GM12878 (cell line): ENCODE measurements around the gene STARD13. TPM values are rescaled to one million over a fixed set of nuclear protein-coding genes. Genes with fewer than 3 reads are reported as not detected.
A peak's percentile ranks its signal among the peaks of the same experiment; 100 is the strongest.

Experiments used
- ATAC-seq: fragments of 200-7000 bp; cut with Tn5 transposase; 3 replicates; pipeline ENCODE4 v1.9.1; 2020; ENCODE audit warnings: mild to moderate bottlenecking, moderate library complexity
- BruUV-seq: library from RNA; stranded (reverse); fragments of 400-500 nt; replicated peaks from 2 replicates; lab custom pipeline; 2021; lab: Mats Ljungman, UMichigan
- CTCF ChIA-PET: fragments of 300-600 bp; sonication (Branson Sonifier 250); formaldehyde crosslinking; extraction: SDS; loops from one replicate; lab custom pipeline; 2021; ENCODE audit warnings: inconsistent platforms; lab: Yijun Ruan, JAX
- POLR2A ChIA-PET: fragments of 350-600 bp; formaldehyde crosslinking; extraction: SDS; loops from one replicate; lab custom pipeline; 2021; ENCODE audit warnings: inconsistent platforms; lab: Charles Lee
- RAD21 ChIA-PET: fragments of 300-600 bp; sonication (Branson Sonifier 250); formaldehyde crosslinking; loops from one replicate; lab custom pipeline; 2023; ENCODE audit warnings: antibody characterized with exemption; ENCODE audit not compliant: unreplicated experiment; lab: Charles Lee
- SMC1A ChIA-PET: fragments of 300-600 bp; sonication (Branson Sonifier 250); formaldehyde crosslinking; loops from one replicate; lab custom pipeline; 2023; ENCODE audit not compliant: unreplicated experiment, uncharacterized antibody; lab: Charles Lee
- DNase-seq: peaks from one replicate; pipeline ENCODE4 v3.0.0-alpha.2; 2011; ENCODE audit warnings: low read depth, low spot score
- FAIRE-seq: peaks from 3 replicates; lab custom pipeline; 2011; peaks lifted over from hg19 to GRCh38; lab: Jason Lieb, UNC
- H2AFZ ChIP-seq: 2 replicates; pipeline ENCODE4 v1.6.0; 2011; ENCODE audit warnings: low read depth, low read length, control low read depth; ENCODE audit not compliant: control insufficient read depth
- H3K27ac ChIP-seq: 2 replicates; pipeline ENCODE4 v1.5.1; 2011; ENCODE audit warnings: control low read depth; ENCODE audit not compliant: control insufficient read depth, insufficient read depth
- H3K27me3 ChIP-seq, 2 experiments: replicated peaks in 1 of 2; 2 replicates each; pipeline versions ENCODE4 v1.6.0 to v1.6.1; 2011; ENCODE audit warnings: low read length in 1 of 2; ENCODE audit not compliant: control insufficient read depth in 2 of 2, insufficient read depth in 2 of 2
- H3K36me3 ChIP-seq, 2 experiments: 2 replicates each; pipeline ENCODE4 v1.5.1; 2011; ENCODE audit warnings: low read length in 1 of 2; ENCODE audit not compliant: control insufficient read depth in 2 of 2, insufficient read depth in 2 of 2
- H3K4me1 ChIP-seq: 2 replicates; pipeline ENCODE4 v1.6.1; 2011; ENCODE audit warnings: mild to moderate bottlenecking, low read length, moderate library complexity, mixed read lengths; ENCODE audit not compliant: control insufficient read depth, insufficient read depth
- H3K4me2 ChIP-seq: 2 replicates; pipeline ENCODE4 v1.6.0; 2011; ENCODE audit warnings: control low read depth; ENCODE audit not compliant: control insufficient read depth, insufficient read depth
- H3K4me3 ChIP-seq: fragments of 200-600 bp; sonication (generic); 2 replicates; pipeline ENCODE4 v1.5.1; 2016
- H3K79me2 ChIP-seq: 2 replicates; pipeline ENCODE4 v1.6.0; 2011; ENCODE audit warnings: low read length; ENCODE audit not compliant: control insufficient read depth, insufficient read depth
- H3K9ac ChIP-seq: 2 replicates; pipeline ENCODE4 v1.8.0; 2011; ENCODE audit warnings: low read length, control low read depth, mixed read lengths; ENCODE audit not compliant: control insufficient read depth, insufficient read depth
- H3K9me3 ChIP-seq: replicated peaks from 3 replicates; pipeline ENCODE4 v1.5.1; 2011; ENCODE audit warnings: mild to moderate bottlenecking, low read length; ENCODE audit not compliant: control insufficient read depth, insufficient read depth
- H4K20me1 ChIP-seq: 2 replicates; pipeline ENCODE4 v1.6.0; 2011; ENCODE audit not compliant: control insufficient read depth, insufficient read depth
- BRCA1 ChIP-seq: IDR thresholded peaks from 2 replicates; pipeline ENCODE4 v1.6.1; 2011; ENCODE audit warnings: low read depth, low read length, improper control_type of control experiment
- CBX3 ChIP-seq: fragments of 200-600 bp; sonication (generic); IDR thresholded peaks from 2 replicates; pipeline ENCODE4 v1.6.1; 2016; ENCODE audit warnings: low read depth, borderline replicate concordance
- ESRRA ChIP-seq: IDR thresholded peaks from 2 replicates; pipeline ENCODE4 v1.6.1; 2012; ENCODE audit warnings: mild to moderate bottlenecking, low read length, improper control_type of control experiment
- LARP7 ChIP-seq: fragments of 450-650 bp; IDR thresholded peaks from 2 replicates; pipeline ENCODE4 v1.6.1; 2017; ENCODE audit warnings: mild to moderate bottlenecking
- NFXL1 ChIP-seq: fragments of 450-650 bp; IDR thresholded peaks from 2 replicates; pipeline ENCODE4 v1.6.1; 2017; ENCODE audit warnings: antibody characterized with exemption, mild to moderate bottlenecking, borderline replicate concordance
- NRF1 ChIP-seq: conservative IDR thresholded peaks from 2 replicates; pipeline ENCODE4 v1.6.1; 2011; ENCODE audit warnings: mild to moderate bottlenecking, low read depth, low read length, improper control_type of control experiment
- PAX8 ChIP-seq: fragments of 450-650 bp; IDR thresholded peaks from 2 replicates; pipeline ENCODE4 v1.6.1; 2017; ENCODE audit warnings: mild to moderate bottlenecking, moderate library complexity
- SMARCA5 ChIP-seq: fragments of 450-650 bp; IDR thresholded peaks from 2 replicates; pipeline ENCODE4 v1.6.1; 2017; ENCODE audit warnings: mild to moderate bottlenecking
- WGBS: methylation state at CpG from one replicate; pipeline ENCODE4 v1.1.6; 2016; ENCODE audit warnings: low lambda C conversion rate; ENCODE audit not compliant: insufficient replicate concordance, insufficient coverage; ENCODE audit errors: missing lambda C conversion rate; 5-methylcytosine and 5-hydroxymethylcytosine counted together
- in situ Hi-C: fragments of 300-500 bp; cut with MboI; formaldehyde crosslinking; loops from 9 replicates; pipeline ENCODE4 v1.14.3; 2018; ENCODE audit warnings: mixed read lengths
- intact Hi-C: fragments of 100-400 bp; cut with micrococcal nuclease; formaldehyde crosslinking; loops from one replicate; pipeline ENCODE4 v1.14.2; 2022; ENCODE audit not compliant: unreplicated experiment
- polyA plus RNA-seq, 11 experiments: library from polyadenylated mRNA; depleted of rRNA in 4 of 11; unstranded in 6 of 11; stranded (reverse) in 5 of 11; fragments of >200 nt; fragmentation: Nextera tagmentation in 4 of 11; fragmentation: Illumina TruSeq in 1 of 11; extraction: Ambion mirVana in 4 of 11; extraction: Trizol in 1 of 11; gene quantifications; 1 replicate in 1 of 11; 2 replicates in 10 of 11; pipeline versions ENCODE4 v1.2.1 to v1.2.3, GENCODE V29; 2011 to 2016; ENCODE audit warnings: inconsistent platforms in 2 of 11, missing spikeins in 2 of 11, low read depth in 1 of 11
- total RNA-seq, 4 experiments: library from RNA; depleted of rRNA in 3 of 4; stranded (reverse); fragments of >200 nt in 3 of 4; fragmentation: Illumina TruSeq in 1 of 4; extraction: Trizol in 1 of 4; gene quantifications; 2 replicates each; pipeline versions ENCODE4 v1.2.1 to v1.2.3, GENCODE V29; 2013 to 2021
- TF ChIP-seq, protein P1 (sequence below): IDR thresholded peaks from 2 replicates; pipeline ENCODE4 v1.6.1; 2012; ENCODE audit warnings: low read length, inconsistent platforms
- TF ChIP-seq, protein P2 (sequence below): IDR thresholded peaks from 2 replicates; pipeline ENCODE4 v1.6.1; 2011; ENCODE audit warnings: low read depth, mild to moderate bottlenecking, low read length, moderate library complexity, borderline replicate concordance; ENCODE audit errors: extremely low read depth
- TF ChIP-seq, protein P3 (sequence below): fragments of 450-650 bp; IDR thresholded peaks from 2 replicates; pipeline ENCODE4 v1.6.1; 2018; ENCODE audit warnings: mild to moderate bottlenecking, low read depth, moderate library complexity; ENCODE audit not compliant: partially characterized antibody
- TF ChIP-seq, protein P4 (sequence below): IDR thresholded peaks from 2 replicates; pipeline ENCODE4 v1.6.1; 2012; ENCODE audit warnings: improper control_type of control experiment, low read depth, low read length; ENCODE audit not compliant: insufficient replicate concordance
- TF ChIP-seq, protein P5 (sequence below): IDR thresholded peaks from 2 replicates; pipeline ENCODE4 v1.6.1; 2011; ENCODE audit warnings: low read depth, low read length, improper control_type of control experiment, borderline replicate concordance

The STARD13 gene
- total and polyA plus RNA-seq, 10 of the 15 experiments (the other 5 are each of a cell fraction or from before 2014, with no cell fraction given), result 4.0 to 41.6 (median 10.1) TPM

DNA sequence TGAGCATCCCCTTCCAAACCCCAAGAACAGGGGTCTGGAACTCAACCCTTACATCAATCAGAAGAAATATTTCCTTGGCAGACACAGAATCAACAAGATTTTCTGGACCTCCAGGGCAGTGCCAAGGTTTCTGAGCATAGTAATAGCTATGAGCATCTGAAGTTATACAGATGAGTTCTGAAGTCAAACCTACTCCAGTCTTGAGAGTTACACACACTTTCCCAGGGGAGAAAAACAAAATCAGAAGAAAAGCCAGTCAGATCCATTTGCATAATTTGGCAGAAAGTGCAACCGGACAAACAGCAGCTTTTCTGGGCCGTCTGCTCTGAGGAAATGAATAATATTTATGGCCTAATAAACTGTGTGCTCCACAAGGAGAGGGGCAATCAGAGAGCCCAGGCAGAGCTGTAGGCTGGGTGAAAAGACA, 176.3 kb downstream of the STARD13 start:
- peak overlapping the region; percentile 88 for H2AFZ ChIP-seq
- TF ChIP-seq, protein P1, sequence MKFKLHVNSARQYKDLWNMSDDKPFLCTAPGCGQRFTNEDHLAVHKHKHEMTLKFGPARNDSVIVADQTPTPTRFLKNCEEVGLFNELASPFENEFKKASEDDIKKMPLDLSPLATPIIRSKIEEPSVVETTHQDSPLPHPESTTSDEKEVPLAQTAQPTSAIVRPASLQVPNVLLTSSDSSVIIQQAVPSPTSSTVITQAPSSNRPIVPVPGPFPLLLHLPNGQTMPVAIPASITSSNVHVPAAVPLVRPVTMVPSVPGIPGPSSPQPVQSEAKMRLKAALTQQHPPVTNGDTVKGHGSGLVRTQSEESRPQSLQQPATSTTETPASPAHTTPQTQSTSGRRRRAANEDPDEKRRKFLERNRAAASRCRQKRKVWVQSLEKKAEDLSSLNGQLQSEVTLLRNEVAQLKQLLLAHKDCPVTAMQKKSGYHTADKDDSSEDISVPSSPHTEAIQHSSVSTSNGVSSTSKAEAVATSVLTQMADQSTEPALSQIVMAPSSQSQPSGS, result peak; percentile 39; the same call in 1 of the 2 replicates
- TF ChIP-seq, protein P2, sequence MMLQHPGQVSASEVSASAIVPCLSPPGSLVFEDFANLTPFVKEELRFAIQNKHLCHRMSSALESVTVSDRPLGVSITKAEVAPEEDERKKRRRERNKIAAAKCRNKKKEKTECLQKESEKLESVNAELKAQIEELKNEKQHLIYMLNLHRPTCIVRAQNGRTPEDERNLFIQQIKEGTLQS, result no peak
- TF ChIP-seq PAX8 (no peak), CBX3 (no peak), NFXL1 (no peak), NRF1 (no peak), ESRRA (no peak), LARP7 (no peak), SMARCA5 (no peak), BRCA1 (no peak)
- TF ChIP-seq, protein P3, sequence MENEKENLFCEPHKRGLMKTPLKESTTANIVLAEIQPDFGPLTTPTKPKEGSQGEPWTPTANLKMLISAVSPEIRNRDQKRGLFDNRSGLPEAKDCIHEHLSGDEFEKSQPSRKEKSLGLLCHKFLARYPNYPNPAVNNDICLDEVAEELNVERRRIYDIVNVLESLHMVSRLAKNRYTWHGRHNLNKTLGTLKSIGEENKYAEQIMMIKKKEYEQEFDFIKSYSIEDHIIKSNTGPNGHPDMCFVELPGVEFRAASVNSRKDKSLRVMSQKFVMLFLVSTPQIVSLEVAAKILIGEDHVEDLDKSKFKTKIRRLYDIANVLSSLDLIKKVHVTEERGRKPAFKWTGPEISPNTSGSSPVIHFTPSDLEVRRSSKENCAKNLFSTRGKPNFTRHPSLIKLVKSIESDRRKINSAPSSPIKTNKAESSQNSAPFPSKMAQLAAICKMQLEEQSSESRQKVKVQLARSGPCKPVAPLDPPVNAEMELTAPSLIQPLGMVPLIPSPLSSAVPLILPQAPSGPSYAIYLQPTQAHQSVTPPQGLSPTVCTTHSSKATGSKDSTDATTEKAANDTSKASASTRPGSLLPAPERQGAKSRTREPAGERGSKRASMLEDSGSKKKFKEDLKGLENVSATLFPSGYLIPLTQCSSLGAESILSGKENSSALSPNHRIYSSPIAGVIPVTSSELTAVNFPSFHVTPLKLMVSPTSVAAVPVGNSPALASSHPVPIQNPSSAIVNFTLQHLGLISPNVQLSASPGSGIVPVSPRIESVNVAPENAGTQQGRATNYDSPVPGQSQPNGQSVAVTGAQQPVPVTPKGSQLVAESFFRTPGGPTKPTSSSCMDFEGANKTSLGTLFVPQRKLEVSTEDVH, result no peak
- TF ChIP-seq, protein P4, sequence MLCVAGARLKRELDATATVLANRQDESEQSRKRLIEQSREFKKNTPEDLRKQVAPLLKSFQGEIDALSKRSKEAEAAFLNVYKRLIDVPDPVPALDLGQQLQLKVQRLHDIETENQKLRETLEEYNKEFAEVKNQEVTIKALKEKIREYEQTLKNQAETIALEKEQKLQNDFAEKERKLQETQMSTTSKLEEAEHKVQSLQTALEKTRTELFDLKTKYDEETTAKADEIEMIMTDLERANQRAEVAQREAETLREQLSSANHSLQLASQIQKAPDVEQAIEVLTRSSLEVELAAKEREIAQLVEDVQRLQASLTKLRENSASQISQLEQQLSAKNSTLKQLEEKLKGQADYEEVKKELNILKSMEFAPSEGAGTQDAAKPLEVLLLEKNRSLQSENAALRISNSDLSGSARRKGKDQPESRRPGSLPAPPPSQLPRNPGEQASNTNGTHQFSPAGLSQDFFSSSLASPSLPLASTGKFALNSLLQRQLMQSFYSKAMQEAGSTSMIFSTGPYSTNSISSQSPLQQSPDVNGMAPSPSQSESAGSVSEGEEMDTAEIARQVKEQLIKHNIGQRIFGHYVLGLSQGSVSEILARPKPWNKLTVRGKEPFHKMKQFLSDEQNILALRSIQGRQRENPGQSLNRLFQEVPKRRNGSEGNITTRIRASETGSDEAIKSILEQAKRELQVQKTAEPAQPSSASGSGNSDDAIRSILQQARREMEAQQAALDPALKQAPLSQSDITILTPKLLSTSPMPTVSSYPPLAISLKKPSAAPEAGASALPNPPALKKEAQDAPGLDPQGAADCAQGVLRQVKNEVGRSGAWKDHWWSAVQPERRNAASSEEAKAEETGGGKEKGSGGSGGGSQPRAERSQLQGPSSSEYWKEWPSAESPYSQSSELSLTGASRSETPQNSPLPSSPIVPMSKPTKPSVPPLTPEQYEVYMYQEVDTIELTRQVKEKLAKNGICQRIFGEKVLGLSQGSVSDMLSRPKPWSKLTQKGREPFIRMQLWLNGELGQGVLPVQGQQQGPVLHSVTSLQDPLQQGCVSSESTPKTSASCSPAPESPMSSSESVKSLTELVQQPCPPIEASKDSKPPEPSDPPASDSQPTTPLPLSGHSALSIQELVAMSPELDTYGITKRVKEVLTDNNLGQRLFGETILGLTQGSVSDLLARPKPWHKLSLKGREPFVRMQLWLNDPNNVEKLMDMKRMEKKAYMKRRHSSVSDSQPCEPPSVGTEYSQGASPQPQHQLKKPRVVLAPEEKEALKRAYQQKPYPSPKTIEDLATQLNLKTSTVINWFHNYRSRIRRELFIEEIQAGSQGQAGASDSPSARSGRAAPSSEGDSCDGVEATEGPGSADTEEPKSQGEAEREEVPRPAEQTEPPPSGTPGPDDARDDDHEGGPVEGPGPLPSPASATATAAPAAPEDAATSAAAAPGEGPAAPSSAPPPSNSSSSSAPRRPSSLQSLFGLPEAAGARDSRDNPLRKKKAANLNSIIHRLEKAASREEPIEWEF, result no peak
- TF ChIP-seq, protein P5, sequence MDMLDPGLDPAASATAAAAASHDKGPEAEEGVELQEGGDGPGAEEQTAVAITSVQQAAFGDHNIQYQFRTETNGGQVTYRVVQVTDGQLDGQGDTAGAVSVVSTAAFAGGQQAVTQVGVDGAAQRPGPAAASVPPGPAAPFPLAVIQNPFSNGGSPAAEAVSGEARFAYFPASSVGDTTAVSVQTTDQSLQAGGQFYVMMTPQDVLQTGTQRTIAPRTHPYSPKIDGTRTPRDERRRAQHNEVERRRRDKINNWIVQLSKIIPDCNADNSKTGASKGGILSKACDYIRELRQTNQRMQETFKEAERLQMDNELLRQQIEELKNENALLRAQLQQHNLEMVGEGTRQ, result no peak

More for the DNA sequence above, 176.3 kb downstream of the STARD13 start:
- CTCF ChIA-PET, result interaction anchor here (0.5 to 5.7 kb wide), 23 partner anchors 9 to 818 kb away, joined by 3 to 52 read pairs (median 10); no protein-coding TSS in a partner anchor
- DNase-seq (no peak), FAIRE-seq (no peak), ATAC-seq (peak; percentile 14)
- POLR2A ChIA-PET, result interaction anchor here (1.0 to 7.2 kb wide), 6 partner anchors 37 to 90 kb away, joined by 3 to 62 read pairs (median 4); no protein-coding TSS in a partner anchor
- H4K20me1 ChIP-seq, result no peaks in the 10 kb centered on the region
- in situ Hi-C loops (no loop called here), intact Hi-C loops (loop anchor here (2.0 to 10.0 kb wide), 3 partner anchors 86 to 433 kb away; no protein-coding TSS in a partner anchor)
- H3K9ac ChIP-seq, result peak overlapping the region; percentile 77
- peak overlapping the region; percentile 25 for H3K4me3 ChIP-seq
- peaks cover 60% of the 10 kb centered on the region for H3K4me1 ChIP-seq
- 6% methylated on average over 2 of the region's 2 CpGs for WGBS
- H3K27me3 ChIP-seq, result no peaks in the 10 kb centered on the region
- BruUV-seq, result no TSS peak
- peak overlapping the region; percentile 90 for H3K4me2 ChIP-seq
- H3K9me3 ChIP-seq, result no peaks in the 10 kb centered on the region
- RAD21 ChIA-PET, result interaction anchor here (1.0 to 6.9 kb wide), 19 partner anchors 12 to 434 kb away, joined by 3 to 80 read pairs (median 6); no protein-coding TSS in a partner anchor
- H3K79me2 ChIP-seq, result peaks cover 3% of the 10 kb centered on the region
- peak overlapping the region; percentile 91 for H3K27ac ChIP-seq
- SMC1A ChIA-PET, result interaction anchor here (1.1 to 7.6 kb wide), 16 partner anchors 13 to 614 kb away, joined by 3 to 95 read pairs (median 6); no protein-coding TSS in a partner anchor
- peaks cover 8 to 29% of the 10 kb centered on the region in 2 experiments for H3K36me3 ChIP-seq
